GM12892 (cell line): ENCODE results near the gene SERGEF.

Experiments
- POLR2AphosphoS5 ChIP-seq: IDR thresholded peaks from 2 replicates; pipeline ENCODE4 v1.6.1; 2011; ENCODE audit warnings: low read depth, low read length, control low read depth
- TAF1 ChIP-seq: IDR thresholded peaks from 2 replicates; pipeline ENCODE4 v1.6.1; 2011; ENCODE audit warnings: low read depth, mild to moderate bottlenecking, control low read depth, low read length, borderline replicate concordance

GRCh38 chr11:18001191-18001590, 11.7 kb downstream of the SERGEF start:
- TF ChIP-seq TAF1 (no peak), POLR2AphosphoS5 (no peak)
